ENCODE data around the gene TPSD1.

DNA sequence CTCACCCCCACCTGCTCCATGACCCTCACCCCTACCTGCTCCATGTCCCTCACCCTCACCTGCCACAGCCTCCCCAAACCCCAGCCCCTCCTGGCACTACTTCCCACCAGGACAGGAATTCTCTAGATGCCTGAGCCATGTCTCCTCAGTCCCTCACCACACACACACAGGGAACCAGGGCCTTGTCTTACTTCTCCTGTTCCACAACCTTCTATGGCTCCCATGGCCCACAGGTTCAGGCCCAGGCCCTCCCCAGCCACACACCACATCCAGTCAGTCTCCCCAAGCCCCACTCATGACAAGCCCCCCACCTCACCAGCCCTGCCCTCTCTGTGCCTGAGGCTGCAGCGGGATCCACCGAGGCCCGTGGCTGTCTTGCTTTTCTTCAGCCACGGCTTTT, 50.5 kb downstream of the TPSD1 start:
- TF ChIP-seq, protein P1, sequence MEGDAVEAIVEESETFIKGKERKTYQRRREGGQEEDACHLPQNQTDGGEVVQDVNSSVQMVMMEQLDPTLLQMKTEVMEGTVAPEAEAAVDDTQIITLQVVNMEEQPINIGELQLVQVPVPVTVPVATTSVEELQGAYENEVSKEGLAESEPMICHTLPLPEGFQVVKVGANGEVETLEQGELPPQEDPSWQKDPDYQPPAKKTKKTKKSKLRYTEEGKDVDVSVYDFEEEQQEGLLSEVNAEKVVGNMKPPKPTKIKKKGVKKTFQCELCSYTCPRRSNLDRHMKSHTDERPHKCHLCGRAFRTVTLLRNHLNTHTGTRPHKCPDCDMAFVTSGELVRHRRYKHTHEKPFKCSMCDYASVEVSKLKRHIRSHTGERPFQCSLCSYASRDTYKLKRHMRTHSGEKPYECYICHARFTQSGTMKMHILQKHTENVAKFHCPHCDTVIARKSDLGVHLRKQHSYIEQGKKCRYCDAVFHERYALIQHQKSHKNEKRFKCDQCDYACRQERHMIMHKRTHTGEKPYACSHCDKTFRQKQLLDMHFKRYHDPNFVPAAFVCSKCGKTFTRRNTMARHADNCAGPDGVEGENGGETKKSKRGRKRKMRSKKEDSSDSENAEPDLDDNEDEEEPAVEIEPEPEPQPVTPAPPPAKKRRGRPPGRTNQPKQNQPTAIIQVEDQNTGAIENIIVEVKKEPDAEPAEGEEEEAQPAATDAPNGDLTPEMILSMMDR (IDR thresholded peaks at IDR 0.05): no peak
- TF ChIP-seq FOSL2 (IDR thresholded peaks at IDR 0.05; ENCODE audit: borderline replicate concordance, low read depth) (no peak), GABPA (IDR thresholded peaks at IDR 0.05; ENCODE audit: low read depth) (no peak), MXI1 (IDR thresholded peaks at IDR 0.05; ENCODE audit: low read depth, low read length) (no peak)
